HEK293T (cell line): ENCODE measurements around the gene ATP1B3.

ENCODE experiments used
- ARNT ChIP-seq: fragments of 450-650 bp; IDR thresholded peaks from 2 replicates; pipeline ENCODE4 v1.6.1; 2017; ENCODE audit warnings: mild to moderate bottlenecking
- BHLHE40 ChIP-seq: fragments of 450-650 bp; IDR thresholded peaks from 2 replicates; pipeline ENCODE4 v1.6.1; 2016; ENCODE audit warnings: mild to moderate bottlenecking, moderate library complexity, borderline replicate concordance
- CTBP1 ChIP-seq: fragments of 450-650 bp; IDR thresholded peaks from 2 replicates; pipeline ENCODE4 v1.6.1; 2016; ENCODE audit warnings: borderline replicate concordance
- ELF4 ChIP-seq: fragments of 450-650 bp; IDR thresholded peaks from 2 replicates; pipeline ENCODE4 v1.6.1; 2017; ENCODE audit warnings: antibody characterized with exemption
- FOXA1 ChIP-seq: fragments of 450-650 bp; IDR thresholded peaks from 2 replicates; pipeline ENCODE4 v1.6.1; 2016; ENCODE audit warnings: mild to moderate bottlenecking
- FOXK2 ChIP-seq: fragments of 450-650 bp; IDR thresholded peaks from 2 replicates; pipeline ENCODE4 v1.6.1; 2016; ENCODE audit warnings: mild to moderate bottlenecking
- FOXM1 ChIP-seq: fragments of 450-650 bp; IDR thresholded peaks from 2 replicates; pipeline ENCODE4 v1.6.1; 2017; ENCODE audit warnings: mild to moderate bottlenecking, borderline replicate concordance
- HDGF ChIP-seq: fragments of 450-650 bp; IDR thresholded peaks from 2 replicates; pipeline ENCODE4 v1.6.1; 2017; ENCODE audit warnings: antibody characterized with exemption, borderline replicate concordance
- L3MBTL2 ChIP-seq: fragments of 450-650 bp; conservative IDR thresholded peaks from 2 replicates; pipeline ENCODE4 v1.6.1; 2016; ENCODE audit warnings: mild to moderate bottlenecking
- SP1 ChIP-seq: fragments of 450-650 bp; IDR thresholded peaks from 2 replicates; pipeline ENCODE4 v1.6.1; 2017
- TARDBP ChIP-seq: fragments of 450-650 bp; IDR thresholded peaks from 2 replicates; pipeline ENCODE4 v1.6.1; 2016
- ZNF384 ChIP-seq: fragments of 450-650 bp; IDR thresholded peaks from 2 replicates; pipeline ENCODE4 v1.6.1; 2016
- TF ChIP-seq, protein P1 (sequence below): fragments of 450-650 bp; IDR thresholded peaks from 2 replicates; pipeline ENCODE4 v1.6.1; 2016

- TF ChIP-seq HDGF: no peak
- TF ChIP-seq SP1: no peak
- no peak for TF ChIP-seq FOXK2
- TF ChIP-seq BHLHE40: no peak
- no peak for TF ChIP-seq ZNF384
- no peak for TF ChIP-seq L3MBTL2
- TF ChIP-seq FOXA1: no peak
- no peak for TF ChIP-seq FOXM1
- TF ChIP-seq ELF4: no peak
- no peak for TF ChIP-seq CTBP1
- TF ChIP-seq ARNT: no peak
- TF ChIP-seq, protein P1, sequence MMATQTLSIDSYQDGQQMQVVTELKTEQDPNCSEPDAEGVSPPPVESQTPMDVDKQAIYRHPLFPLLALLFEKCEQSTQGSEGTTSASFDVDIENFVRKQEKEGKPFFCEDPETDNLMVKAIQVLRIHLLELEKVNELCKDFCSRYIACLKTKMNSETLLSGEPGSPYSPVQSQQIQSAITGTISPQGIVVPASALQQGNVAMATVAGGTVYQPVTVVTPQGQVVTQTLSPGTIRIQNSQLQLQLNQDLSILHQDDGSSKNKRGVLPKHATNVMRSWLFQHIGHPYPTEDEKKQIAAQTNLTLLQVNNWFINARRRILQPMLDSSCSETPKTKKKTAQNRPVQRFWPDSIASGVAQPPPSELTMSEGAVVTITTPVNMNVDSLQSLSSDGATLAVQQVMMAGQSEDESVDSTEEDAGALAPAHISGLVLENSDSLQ: no peak
- no peak for TF ChIP-seq TARDBP
These were observed 78.7 kb downstream of the ATP1B3 start for GRCh38 chr3:141955175-141955574.
